ENCODE results near the gene PRKG1. TPM values are rescaled to one million over a fixed set of nuclear protein-coding genes. Genes with fewer than 3 reads are reported as not detected.

The PRKG1 gene
- total and polyA plus RNA-seq, 2 of the 4 experiments (the other 2 are of a cell fraction): 3.5 to 18.3 TPM

DNA sequence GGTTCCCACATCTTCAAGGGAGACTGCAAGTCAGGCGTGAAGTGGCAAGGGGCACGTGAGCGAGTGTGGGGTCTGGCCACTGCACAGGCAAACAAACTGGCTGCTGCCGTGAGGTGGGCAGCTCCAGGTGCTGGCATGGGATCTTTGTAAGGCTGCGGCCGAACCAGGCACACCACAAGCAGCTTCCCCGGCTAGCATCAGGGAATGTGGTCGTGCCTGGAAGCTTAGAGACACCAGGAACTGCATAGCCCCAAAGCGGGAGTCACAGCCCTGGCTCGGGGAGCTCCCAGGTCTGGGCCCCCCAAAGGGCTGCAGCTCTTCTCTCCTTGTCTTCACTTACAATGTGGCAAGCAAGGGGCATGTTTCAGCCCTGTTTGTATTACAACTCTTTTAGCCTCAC lies 988.9 kb downstream of the PRKG1 start:
- Histone ChIP-seq H2BK20ac (ENCODE audit: low read depth, low read length) (no peak overlapping the region), H3K79me1 (ENCODE audit: low read depth in 1 of 2, low read length in 2 of 2) (no peaks in the 10 kb centered on the region), H3K9ac (ENCODE audit: low read depth, low read length) (no peak overlapping the region), H3K4me2 (ENCODE audit: low read depth, low read length) (no peak overlapping the region), H3K36me3 (ENCODE audit: control insufficient read depth, insufficient read depth, low read length) (peaks cover 2% of the 10 kb centered on the region; the same call in 1 of the 2 replicates), H3K14ac (replicated peaks; ENCODE audit: low read depth, low read length) (no peak overlapping the region), H3K4me1 (ENCODE audit: control insufficient read depth, insufficient read depth, low read length) (no peaks in the 10 kb centered on the region), H3K4ac (ENCODE audit: low read depth, low read length) (no peak overlapping the region), H3K9me3 (ENCODE audit: control insufficient read depth, insufficient read depth, low read length) (no peaks in the 10 kb centered on the region), H2BK120ac (ENCODE audit: low read depth, low read length) (no peak overlapping the region), H4K20me1 (ENCODE audit: insufficient read depth, low read length) (no peaks in the 10 kb centered on the region), H2AFZ (replicated peaks; ENCODE audit: low read length, poor library complexity) (no peak overlapping the region), H3K9me1 (ENCODE audit: insufficient read depth, low read length) (no peaks in the 10 kb centered on the region), H2AK9ac (replicated peaks; ENCODE audit: low read depth, low read length, poor library complexity) (no peak overlapping the region), H4K8ac (ENCODE audit: low read depth in 2 of 2, low read length in 2 of 2) (no peak overlapping the region), H3K4me3 (ENCODE audit: insufficient read depth, low read depth, low read length) (no peak overlapping the region), H4K5ac (ENCODE audit: low read depth, low read length) (no peak overlapping the region), H2BK5ac (ENCODE audit: low read depth, low read length, poor library complexity, severe bottlenecking) (no peak overlapping the region), H3K18ac (ENCODE audit: low read depth, low read length) (no peak overlapping the region), H2AK5ac (ENCODE audit: low read depth, low read length) (no peak overlapping the region), H3K27me3 (ENCODE audit: control insufficient read depth, insufficient read depth, low read length) (no peaks in the 10 kb centered on the region), H2BK15ac (ENCODE audit: low read depth, low read length) (no peak overlapping the region), H3K23ac (ENCODE audit: low read depth, low read length) (no peak overlapping the region), H3K56ac (ENCODE audit: extremely low read depth, insufficient read depth, low read length) (no peak overlapping the region; the same call in 1 of the 2 replicates), H4K91ac (ENCODE audit: insufficient read depth, low read depth, low read length) (no peak overlapping the region), H3K27ac (ENCODE audit: insufficient read depth, low read length) (no peak overlapping the region)
- ATAC-seq (ENCODE audit: low read depth) (no peak), DNase-seq (no peak)
- ChIA-PET CTCF (interaction anchor here (0.7 kb wide), 1 partner anchor 70 kb away, joined by 3 read pairs; no protein-coding TSS in a partner anchor), POLR2A (ENCODE audit: unreplicated experiment) (interaction anchor here (0.6 kb wide), 1 partner anchor 31 kb away, joined by 3 read pairs; no protein-coding TSS in a partner anchor)
- dilution Hi-C loops (cut with HindIII; ENCODE audit: low sequenced_read_pairs, unreplicated experiment): no loop called here
- TF ChIP-seq, protein P1, sequence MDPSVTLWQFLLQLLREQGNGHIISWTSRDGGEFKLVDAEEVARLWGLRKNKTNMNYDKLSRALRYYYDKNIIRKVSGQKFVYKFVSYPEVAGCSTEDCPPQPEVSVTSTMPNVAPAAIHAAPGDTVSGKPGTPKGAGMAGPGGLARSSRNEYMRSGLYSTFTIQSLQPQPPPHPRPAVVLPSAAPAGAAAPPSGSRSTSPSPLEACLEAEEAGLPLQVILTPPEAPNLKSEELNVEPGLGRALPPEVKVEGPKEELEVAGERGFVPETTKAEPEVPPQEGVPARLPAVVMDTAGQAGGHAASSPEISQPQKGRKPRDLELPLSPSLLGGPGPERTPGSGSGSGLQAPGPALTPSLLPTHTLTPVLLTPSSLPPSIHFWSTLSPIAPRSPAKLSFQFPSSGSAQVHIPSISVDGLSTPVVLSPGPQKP (IDR thresholded peaks at IDR 0.05; ENCODE audit: borderline replicate concordance, low read depth, low read length): no peak
- TF ChIP-seq RAD21 (IDR thresholded peaks at IDR 0.05; ENCODE audit: low read length): no peak
- no peak for TF ChIP-seq RFX5 (IDR thresholded peaks at IDR 0.05; ENCODE audit: low read depth, low read length)
- no peak for TF ChIP-seq MXI1 (IDR thresholded peaks at IDR 0.05; ENCODE audit: borderline replicate concordance, low read depth, low read length)
- TF ChIP-seq SMC3 (IDR thresholded peaks at IDR 0.05; ENCODE audit: low read depth, low read length): no peak
- TF ChIP-seq MAFK (IDR thresholded peaks at IDR 0.05; ENCODE audit: low read depth, low read length): no peak
- no peak for TF ChIP-seq POLR2A (IDR thresholded peaks at IDR 0.05; ENCODE audit: low read depth, low read length)
- TF ChIP-seq, protein P2, sequence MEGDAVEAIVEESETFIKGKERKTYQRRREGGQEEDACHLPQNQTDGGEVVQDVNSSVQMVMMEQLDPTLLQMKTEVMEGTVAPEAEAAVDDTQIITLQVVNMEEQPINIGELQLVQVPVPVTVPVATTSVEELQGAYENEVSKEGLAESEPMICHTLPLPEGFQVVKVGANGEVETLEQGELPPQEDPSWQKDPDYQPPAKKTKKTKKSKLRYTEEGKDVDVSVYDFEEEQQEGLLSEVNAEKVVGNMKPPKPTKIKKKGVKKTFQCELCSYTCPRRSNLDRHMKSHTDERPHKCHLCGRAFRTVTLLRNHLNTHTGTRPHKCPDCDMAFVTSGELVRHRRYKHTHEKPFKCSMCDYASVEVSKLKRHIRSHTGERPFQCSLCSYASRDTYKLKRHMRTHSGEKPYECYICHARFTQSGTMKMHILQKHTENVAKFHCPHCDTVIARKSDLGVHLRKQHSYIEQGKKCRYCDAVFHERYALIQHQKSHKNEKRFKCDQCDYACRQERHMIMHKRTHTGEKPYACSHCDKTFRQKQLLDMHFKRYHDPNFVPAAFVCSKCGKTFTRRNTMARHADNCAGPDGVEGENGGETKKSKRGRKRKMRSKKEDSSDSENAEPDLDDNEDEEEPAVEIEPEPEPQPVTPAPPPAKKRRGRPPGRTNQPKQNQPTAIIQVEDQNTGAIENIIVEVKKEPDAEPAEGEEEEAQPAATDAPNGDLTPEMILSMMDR (conservative IDR thresholded peaks at IDR 0.05; ENCODE audit: low read depth, low read length): no peak
- TF ChIP-seq, protein P3, sequence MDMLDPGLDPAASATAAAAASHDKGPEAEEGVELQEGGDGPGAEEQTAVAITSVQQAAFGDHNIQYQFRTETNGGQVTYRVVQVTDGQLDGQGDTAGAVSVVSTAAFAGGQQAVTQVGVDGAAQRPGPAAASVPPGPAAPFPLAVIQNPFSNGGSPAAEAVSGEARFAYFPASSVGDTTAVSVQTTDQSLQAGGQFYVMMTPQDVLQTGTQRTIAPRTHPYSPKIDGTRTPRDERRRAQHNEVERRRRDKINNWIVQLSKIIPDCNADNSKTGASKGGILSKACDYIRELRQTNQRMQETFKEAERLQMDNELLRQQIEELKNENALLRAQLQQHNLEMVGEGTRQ (IDR thresholded peaks at IDR 0.05; ENCODE audit: low read depth, low read length): no peak
- no peak for TF ChIP-seq BHLHE40 (IDR thresholded peaks at IDR 0.05; ENCODE audit: low read depth, low read length)
- TF ChIP-seq FOS (IDR thresholded peaks at IDR 0.05; ENCODE audit: low read depth, low read length): no peak
- TF ChIP-seq CHD1 (IDR thresholded peaks at IDR 0.05; ENCODE audit: low read depth, low read length): no peak
- no peak for TF ChIP-seq NFE2L2 (IDR thresholded peaks at IDR 0.05; ENCODE audit: low read depth, low read length)
- TF ChIP-seq CEBPB (IDR thresholded peaks at IDR 0.05; ENCODE audit: low read depth, low read length): no peak
- no peak for TF ChIP-seq RCOR1 (IDR thresholded peaks at IDR 0.05; ENCODE audit: insufficient replicate concordance, low read length)
- no peak for TF ChIP-seq MAZ (IDR thresholded peaks at IDR 0.05; ENCODE audit: borderline replicate concordance, low read depth, low read length)
- intact Hi-C loops (cut with micrococcal nuclease): no loop called here
- WGBS, 2 experiments (ENCODE audit: extremely low coverage in 2 of 2, insufficient read length in 1 of 2): 94% methylated on average over 8 of the region's 10 CpGs; no CpG with 5 or more reads in 1 of the 2 experiments
- BruUV-seq (replicated peaks): no TSS peak
- in situ Hi-C loops (cut with MboI; ENCODE audit: low sequenced_read_pairs): no loop called here
